ENCODE measurements around the gene QSOX2.

DNA sequence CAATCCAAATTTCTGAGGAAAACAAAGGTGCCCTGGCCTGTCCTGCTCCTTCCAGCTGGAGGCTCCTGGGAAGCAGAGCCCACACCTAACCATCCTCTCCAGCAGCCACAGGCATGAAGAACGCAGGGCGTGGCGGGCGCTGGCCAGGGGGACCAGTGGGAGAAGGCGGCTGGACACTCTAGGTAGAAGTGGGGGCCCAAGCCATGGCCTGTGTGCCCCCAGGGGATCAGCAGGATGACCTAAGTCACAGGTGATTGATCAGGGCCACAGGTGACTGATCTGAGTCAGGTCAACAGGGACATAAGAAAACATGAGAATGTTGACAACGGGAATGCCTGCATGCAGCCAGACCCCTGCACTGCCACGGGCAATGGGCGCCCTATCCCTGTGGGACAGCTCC is 3.4 kb downstream of the QSOX2 start:
- TF ChIP-seq CTCF (IDR thresholded peaks at IDR 0.05) (no peak), POLR2A (IDR thresholded peaks at IDR 0.05) (no peak)

Data from suprapubic skin (tissue), 3 donors.